Measurements from ENCODE around the gene TLR5.

Gene TLR5

GRCh38 chr1:223067914-223068313 is 75.1 kb downstream of the TLR5 start:
- no peak for DNase-seq (ENCODE audit: low spot score)

GRCh38 chr1:223066415-223066814 is 76.6 kb downstream of the TLR5 start:
- no peak for DNase-seq (ENCODE audit: low spot score)

- no peak for DNase-seq (ENCODE audit: low spot score)
Observed at GRCh38 chr1:223062177-223062576, 80.9 kb downstream of the TLR5 start.

- DNase-seq (ENCODE audit: low spot score): no peak
Observed at GRCh38 chr1:223059526-223059925, 83.5 kb downstream of the TLR5 start.
